HG03439 (cell line): ENCODE data around the gene FOXD4L6.
"Not testable (repeated sequence)": the region's sequence is repeated elsewhere in the genome, so short reads cannot be mapped to it uniquely, and the experiment has no call there.

Experiments used
- ATAC-seq: cut with Tn5 transposase; IDR thresholded peaks from one replicate; pipeline ENCODE4 v1.9.1; 2021; ENCODE audit warnings: mild to moderate bottlenecking, moderate library complexity; ENCODE audit not compliant: unreplicated experiment

Gene FOXD4L6

GRCh38 chr9:41128581-41128980 is at the start of gene FOXD4L6:
FOXD4L6 (minus strand) TSS chr9:41128681; CDS start chr9:41128383, 298 bp downstream.
- ATAC-seq = not testable (repeated sequence)

GRCh38 chr9:41174994-41175393 is 46.5 kb upstream of the FOXD4L6 start:
- not testable (repeated sequence) for ATAC-seq

- not testable (repeated sequence) for ATAC-seq
Measured at GRCh38 chr9:41150116-41150515, 21.6 kb upstream of the FOXD4L6 start.

- ATAC-seq = not testable (repeated sequence)
Measured at GRCh38 chr9:41141878-41142277, 13.4 kb upstream of the FOXD4L6 start.

- not testable (repeated sequence) for ATAC-seq
Measured at GRCh38 chr9:41126746-41127446, 1.6 kb downstream of the FOXD4L6 start.

- not testable (repeated sequence) for ATAC-seq
Measured at GRCh38 chr9:41125936-41126335, 2.5 kb downstream of the FOXD4L6 start.

- ATAC-seq = not testable (repeated sequence)
Measured at GRCh38 chr9:41125109-41125658, 3.3 kb downstream of the FOXD4L6 start.

GRCh38 chr9:41124250-41125108 is 4.0 kb downstream of the FOXD4L6 start:
- ATAC-seq = not testable (repeated sequence)

GRCh38 chr9:41123812-41124211 is 4.7 kb downstream of the FOXD4L6 start:
- ATAC-seq = not testable (repeated sequence)

GRCh38 chr9:41123396-41123795 is 5.1 kb downstream of the FOXD4L6 start:
- ATAC-seq = not testable (repeated sequence)

GRCh38 chr9:41120696-41121095 is 7.8 kb downstream of the FOXD4L6 start:
- not testable (repeated sequence) for ATAC-seq

GRCh38 chr9:41119719-41120118 is 8.8 kb downstream of the FOXD4L6 start:
- ATAC-seq = not testable (repeated sequence)

- not testable (repeated sequence) for ATAC-seq
Measured at GRCh38 chr9:41119311-41119710, 9.2 kb downstream of the FOXD4L6 start.

GRCh38 chr9:41113348-41113747 is 15.1 kb downstream of the FOXD4L6 start:
- not testable (repeated sequence) for ATAC-seq

- ATAC-seq = not testable (repeated sequence)
Measured at GRCh38 chr9:41111414-41111813, 17.1 kb downstream of the FOXD4L6 start.

- ATAC-seq = not testable (repeated sequence)
Measured at GRCh38 chr9:41110913-41111312, 17.6 kb downstream of the FOXD4L6 start.

GRCh38 chr9:41109253-41109652 is 19.2 kb downstream of the FOXD4L6 start:
- not testable (repeated sequence) for ATAC-seq

GRCh38 chr9:41108816-41109215 is 19.7 kb downstream of the FOXD4L6 start:
- ATAC-seq = not testable (repeated sequence)

- not testable (repeated sequence) for ATAC-seq
Measured at GRCh38 chr9:41106472-41107116, 21.9 kb downstream of the FOXD4L6 start.

- ATAC-seq = not testable (repeated sequence)
Measured at GRCh38 chr9:41105557-41106253, 22.8 kb downstream of the FOXD4L6 start.
